Central memory CD4-positive, alpha-beta T cell (primary cell): ENCODE results near the gene TSPAN4.

ENCODE experiments used
- DNase-seq: peaks from one replicate; pipeline ENCODE4 v3.0.0; 2022

Gene TSPAN4

GRCh38 chr11:808427-809286, 34.0 kb upstream of the TSPAN4 start:
- DNase-seq = peak; percentile 50

DNA sequence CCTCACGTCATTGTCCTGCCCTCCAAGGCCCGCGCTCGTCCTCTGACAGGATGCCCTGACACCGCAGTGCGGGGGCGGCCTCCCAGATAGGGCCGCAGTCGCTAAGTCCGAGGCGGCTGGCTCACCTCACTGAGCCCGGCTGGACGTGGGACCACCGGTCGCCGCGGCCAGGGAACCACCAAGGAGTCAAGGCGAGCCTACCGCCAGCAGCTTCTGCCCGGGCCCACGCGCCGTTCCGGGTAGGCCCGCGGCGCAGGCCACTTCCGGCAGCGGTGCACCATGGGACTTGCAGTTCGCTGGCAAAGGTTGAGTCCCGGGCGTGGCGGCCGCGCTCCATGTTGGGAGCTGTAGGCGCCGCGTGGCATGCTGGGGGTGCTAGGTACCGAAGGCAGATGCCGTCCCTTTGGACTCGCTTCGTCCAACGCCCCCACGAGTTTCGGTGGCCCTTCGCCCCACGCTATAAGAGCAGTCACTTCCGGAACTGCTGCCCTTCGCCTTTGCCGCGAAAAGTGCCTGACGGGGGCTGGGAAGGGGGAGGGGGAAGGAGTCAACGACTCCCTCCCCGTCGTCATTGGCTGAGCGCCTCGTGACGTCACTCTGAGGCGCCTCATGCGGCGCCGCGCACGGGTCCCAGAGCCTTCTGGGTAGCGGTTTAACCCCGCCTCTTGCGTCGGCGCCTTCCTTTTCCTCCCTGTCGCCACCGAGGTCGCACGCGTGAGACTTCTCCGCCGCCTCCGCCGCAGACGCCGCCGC, 33.2 kb upstream of the TSPAN4 start, which contains the start of gene RPLP2:
Gene RPLP2 (plus strand): TSS at position 681 of the 753 bp plus-strand sequence. CDS start 268 bp downstream, outside the sequence.
- DNase-seq = peak; percentile 96

GRCh38 chr11:810040-810567, 32.5 kb upstream of the TSPAN4 start:
- DNase-seq = no peak

- no peak for DNase-seq
Observed at GRCh38 chr11:811446-812245, 31.0 kb upstream of the TSPAN4 start.

- no peak for DNase-seq
Observed at GRCh38 chr11:812390-812789, 30.3 kb upstream of the TSPAN4 start.

DNA sequence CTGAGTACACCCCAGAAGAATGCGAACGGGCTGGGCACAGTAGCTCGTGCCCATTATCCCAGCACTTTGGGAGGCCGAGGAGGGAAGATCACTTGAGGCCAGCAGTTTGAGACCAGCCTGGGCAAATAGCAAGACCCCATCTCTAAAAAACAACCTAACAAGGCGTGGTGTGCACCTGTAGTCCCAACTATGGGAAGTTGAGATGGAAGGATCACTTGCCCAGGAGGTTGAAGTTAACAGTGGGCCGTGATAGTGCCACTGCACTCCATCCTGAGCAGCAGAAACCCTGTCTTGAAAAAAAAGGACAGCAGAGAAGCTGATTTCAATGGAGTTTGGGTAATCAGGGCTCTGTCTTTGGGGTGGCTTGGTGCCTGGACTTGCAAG, 29.6 kb upstream of the TSPAN4 start:
- DNase-seq = no peak

GRCh38 chr11:813456-814096, 29.1 kb upstream of the TSPAN4 start:
- DNase-seq = no peak

GRCh38 chr11:815675-816432, 26.8 kb upstream of the TSPAN4 start:
- no peak for DNase-seq

DNA sequence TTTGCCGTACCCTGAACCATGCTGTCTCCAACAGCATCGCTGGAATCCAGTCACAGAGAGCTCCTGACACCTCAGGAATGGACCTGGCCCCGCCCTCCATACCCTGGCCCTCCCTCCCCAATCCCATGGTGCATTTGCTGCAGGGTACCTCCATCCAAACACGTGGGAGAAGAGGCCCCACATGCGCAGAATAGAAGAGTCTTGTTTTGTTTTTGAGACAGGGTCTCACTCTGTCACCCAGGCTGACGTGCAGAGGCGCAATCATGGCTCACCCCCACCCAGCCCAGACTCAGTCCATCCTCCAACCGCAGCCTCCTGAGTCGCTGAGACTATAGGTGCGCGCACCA, 26.2 kb upstream of the TSPAN4 start:
- DNase-seq = no peak

GRCh38 chr11:818396-819128, 24.1 kb upstream of the TSPAN4 start, which contains the start of gene PNPLA2:
PNPLA2 (plus strand) TSS chr11:818914; CDS start chr11:819719, 805 bp downstream.
- no peak for DNase-seq

- DNase-seq = peak; percentile 86
Observed at GRCh38 chr11:819129-819931, 23.3 kb upstream of the TSPAN4 start.

DNA sequence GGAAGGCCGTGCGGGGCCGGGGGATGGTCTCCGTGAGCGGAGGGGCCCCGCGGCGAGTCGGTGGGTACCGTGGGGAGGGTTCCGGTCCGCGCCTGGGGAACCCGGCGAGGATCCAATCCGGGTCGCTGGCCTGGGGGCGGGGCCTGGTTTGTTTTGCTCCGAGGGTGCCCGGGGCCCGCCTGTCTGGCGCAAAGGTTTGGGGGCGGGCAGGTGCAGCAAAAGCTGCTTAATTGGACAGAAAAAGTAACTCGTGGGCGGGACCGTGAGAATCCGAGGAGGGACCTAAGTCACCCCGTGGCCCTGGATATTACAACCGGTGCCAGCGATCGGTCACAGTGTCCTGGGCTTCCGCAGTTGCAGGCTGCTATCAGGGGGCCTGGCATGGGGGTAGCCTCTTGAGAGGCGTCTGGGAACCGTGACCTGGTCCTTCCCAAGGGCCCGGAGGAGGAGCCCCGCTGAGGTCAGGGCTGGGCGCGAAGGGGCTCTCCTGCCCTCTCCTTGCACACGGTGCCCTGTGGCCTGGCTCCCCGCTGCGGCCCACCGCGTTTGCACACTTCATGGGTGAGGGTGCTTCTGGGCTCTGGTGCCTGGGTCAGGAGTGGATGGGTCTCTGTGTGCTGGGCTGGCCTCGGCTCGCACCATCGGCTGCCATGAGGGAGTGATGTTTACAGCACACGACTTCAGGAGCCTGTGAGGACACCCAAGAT, 22.6 kb upstream of the TSPAN4 start:
- DNase-seq = peak; percentile 94

GRCh38 chr11:820655-821511, 21.8 kb upstream of the TSPAN4 start:
- DNase-seq = no peak

- no peak for DNase-seq
Observed at GRCh38 chr11:821512-822371, 20.9 kb upstream of the TSPAN4 start.

DNA sequence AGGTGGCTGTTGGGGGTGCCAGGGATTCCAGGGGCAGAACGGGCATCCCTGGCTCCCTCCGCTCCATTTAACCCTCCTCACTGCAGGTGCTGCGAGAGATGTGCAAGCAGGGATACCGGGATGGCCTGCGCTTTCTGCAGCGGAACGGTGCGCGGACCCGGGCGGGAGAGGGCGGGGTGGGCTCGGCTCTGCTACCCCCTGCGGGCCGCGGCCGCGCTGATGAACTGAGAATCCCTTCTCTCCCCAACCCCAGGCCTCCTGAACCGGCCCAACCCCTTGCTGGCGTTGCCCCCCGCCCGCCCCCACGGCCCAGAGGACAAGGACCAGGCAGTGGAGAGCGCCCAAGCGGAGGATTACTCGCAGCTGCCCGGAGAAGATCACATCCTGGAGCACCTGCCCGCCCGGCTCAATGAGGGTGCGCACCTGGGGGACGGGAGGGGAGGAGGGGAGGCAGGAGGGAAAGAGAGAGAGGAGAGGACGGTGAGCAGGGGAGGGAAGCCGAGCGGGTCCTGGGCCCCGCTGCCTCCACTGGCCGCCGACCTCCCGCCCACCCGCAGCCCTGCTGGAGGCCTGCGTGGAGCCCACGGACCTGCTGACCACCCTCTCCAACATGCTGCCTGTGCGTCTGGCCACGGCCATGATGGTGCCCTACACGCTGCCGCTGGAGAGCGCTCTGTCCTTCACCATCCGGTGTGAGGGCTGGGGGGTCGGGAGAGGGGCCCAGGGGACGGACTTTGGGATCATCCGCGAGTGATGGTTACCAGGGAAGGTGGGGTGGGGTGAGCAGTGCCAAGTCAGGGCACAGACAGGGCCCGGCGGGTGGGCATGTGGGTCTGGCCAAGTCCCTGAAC, 19.0 kb upstream of the TSPAN4 start:
- no peak for DNase-seq

DNA sequence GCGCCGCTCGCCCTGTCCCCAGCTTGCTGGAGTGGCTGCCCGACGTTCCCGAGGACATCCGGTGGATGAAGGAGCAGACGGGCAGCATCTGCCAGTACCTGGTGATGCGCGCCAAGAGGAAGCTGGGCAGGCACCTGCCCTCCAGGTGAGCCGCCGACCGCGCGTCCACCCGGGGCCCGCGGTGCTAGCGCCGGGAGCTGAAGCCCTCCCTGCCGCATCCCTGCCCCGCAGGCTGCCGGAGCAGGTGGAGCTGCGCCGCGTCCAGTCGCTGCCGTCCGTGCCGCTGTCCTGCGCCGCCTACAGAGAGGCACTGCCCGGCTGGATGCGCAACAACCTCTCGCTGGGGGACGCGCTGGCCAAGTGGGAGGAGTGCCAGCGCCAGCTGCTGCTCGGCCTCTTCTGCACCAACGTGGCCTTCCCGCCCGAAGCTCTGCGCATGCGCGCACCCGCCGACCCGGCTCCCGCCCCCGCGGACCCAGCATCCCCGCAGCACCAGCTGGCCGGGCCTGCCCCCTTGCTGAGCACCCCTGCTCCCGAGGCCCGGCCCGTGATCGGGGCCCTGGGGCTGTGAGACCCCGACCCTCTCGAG, 18.3 kb upstream of the TSPAN4 start:
- no peak for DNase-seq
